Stimulated activated CD4-positive, alpha-beta T cell treated with anti-CD3 and anti-CD28 coated beads, Interleukin-12 subunit alpha, Interleukin-12 subunit beta, amount 100 ng/mL, for 24 hours (primary cell): ENCODE measurements around the gene NUDT14.

Experiments used
- DNase-seq, 2 experiments: peaks; one replicate each; pipeline ENCODE4 v3.0.0-alpha.2; 2020; ENCODE audit warnings: low read depth in 2 of 2

The NUDT14 gene

DNA sequence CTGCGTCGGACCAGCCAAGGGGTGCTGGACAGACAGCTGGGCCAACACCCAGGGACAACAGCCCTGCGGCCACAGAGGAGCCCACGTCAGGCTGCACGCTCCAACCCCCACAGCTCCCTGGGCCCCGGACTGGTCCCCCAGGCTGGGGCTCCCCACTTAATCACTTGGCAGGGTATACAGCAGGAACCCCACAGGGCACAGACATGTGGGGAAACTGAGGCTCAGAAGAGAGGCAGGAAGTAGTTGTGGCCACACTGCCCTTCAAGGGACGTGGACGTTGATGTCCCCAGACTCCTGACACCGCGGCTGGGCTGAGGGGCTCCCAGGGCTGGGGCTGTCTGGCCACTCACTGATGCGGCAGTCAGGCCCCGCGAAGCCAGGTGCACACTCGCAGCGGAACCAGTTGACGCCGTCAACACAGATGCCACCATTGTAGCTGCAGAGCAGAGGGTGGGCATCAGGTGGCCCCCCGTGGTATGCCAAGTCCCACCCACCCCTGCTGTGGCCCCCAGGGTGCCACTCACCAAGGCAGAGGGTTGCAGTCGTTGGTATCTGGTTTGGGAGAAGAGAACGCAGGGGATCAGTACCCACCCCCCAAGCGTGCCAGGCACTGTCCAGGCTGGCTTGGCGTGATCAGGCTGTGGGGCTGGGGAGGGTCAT is 34.0 kb downstream of the NUDT14 start:
- DNase-seq, result no peak

- DNase-seq, result no peak
These were observed 34.7 kb downstream of the NUDT14 start for GRCh38 chr14:105146181-105146975.

- DNase-seq, result no peak
These were observed 35.5 kb downstream of the NUDT14 start for GRCh38 chr14:105145381-105146180.

DNA sequence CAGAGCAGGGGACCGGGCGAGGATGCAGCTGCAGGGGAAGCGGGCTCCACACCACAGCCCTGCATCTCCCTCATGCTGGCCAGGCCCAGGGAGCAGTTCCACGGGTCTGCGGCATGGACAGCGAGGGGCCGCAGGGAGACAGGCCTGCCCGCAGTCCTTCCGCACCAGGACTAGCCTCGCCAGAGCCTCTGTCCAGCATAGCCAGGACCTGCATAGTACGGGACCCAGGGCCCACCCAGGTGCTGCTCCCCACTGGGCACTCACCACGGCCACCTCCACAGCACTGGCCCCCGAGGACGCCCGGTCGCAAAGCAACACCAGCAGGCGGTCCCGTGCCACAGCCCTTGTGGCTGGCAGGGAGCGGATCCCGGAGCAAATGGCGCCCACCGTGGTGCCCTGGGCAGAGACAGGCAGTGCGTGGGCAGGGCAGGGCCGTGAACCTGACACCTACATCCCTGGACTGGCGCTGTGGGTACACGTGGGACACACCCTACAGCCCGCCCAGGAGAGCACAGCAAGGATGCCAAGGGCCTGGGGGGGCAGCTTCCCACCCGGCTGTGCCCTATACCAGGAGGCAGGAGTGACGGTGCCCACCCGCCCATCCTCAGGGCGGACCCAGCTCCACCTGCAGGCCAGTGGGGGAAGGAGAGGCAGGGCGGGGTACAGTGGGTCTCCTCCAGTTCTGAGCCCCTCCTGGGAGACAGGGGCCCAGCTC is 36.3 kb downstream of the NUDT14 start:
- DNase-seq, result no peak

GRCh38 chr14:105144026-105144665 is 37.0 kb downstream of the NUDT14 start:
- DNase-seq, result no peak

GRCh38 chr14:105143451-105144025 is 37.6 kb downstream of the NUDT14 start:
- no peak for DNase-seq

DNA sequence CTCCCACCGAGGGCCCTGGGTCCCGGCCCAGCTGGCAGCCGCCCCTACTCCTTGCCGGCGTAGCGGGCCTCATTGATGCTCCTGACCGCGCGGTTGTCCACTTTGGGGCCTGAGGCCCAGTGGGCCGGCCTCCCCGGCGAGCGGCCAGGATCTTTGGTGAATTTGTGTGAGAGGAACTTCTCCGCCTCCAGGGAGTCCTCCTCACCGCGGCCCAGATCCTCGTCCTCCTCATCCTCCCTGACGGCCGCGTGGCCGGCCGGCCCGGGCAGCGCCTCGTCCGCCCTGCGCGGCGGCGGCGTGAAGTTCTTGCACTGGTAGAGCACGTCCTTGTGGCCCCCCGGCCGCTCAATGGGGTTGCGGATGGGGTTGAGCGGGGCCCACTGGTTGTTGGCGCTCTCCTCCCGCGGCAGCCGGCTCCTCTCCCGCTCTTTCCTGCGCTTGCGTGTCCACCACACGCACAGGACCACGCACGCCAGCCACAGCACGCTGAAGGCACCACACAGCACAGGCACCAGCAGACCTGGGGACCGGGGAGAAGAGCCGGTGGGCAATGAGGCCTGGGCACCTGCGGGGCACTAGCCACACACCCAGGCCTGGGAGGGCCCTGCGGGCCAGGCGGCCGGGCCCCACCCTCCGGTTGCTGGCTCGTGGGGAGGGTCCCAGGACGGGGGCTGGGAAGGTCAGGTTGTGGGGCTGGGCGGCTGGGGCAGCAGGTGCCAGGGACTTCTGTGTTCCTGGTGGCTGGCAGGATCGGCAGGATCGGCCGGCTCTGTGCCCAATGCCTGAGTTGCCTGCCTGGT is 38.3 kb downstream of the NUDT14 start:
- no peak for DNase-seq

- DNase-seq, result no peak
These were observed 39.4 kb downstream of the NUDT14 start for GRCh38 chr14:105141486-105142281.

GRCh38 chr14:105141026-105141425 is 40.1 kb downstream of the NUDT14 start:
- DNase-seq, result no peak

GRCh38 chr14:105140581-105140980 is 40.5 kb downstream of the NUDT14 start:
- no peak for DNase-seq

DNA sequence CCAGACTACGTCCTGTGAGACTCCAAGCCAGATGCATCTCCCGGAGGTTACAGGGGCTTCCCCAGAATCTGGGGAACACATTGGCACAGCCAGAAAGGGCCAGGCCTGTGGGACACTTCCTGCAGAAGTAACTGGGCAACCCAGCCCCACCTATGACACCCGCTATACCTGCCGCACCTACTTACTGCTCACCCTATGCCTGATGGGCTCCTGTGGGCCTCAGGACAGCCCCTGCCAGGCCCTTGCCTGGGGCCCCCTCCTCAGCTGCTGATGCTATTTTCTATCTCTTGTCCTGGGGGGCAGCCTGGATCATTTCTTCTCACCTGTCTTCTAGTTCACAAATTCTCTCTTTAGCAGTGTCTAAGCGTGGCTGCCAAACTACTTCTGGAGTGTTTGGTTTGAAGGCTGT is 41.3 kb downstream of the NUDT14 start:
- no peak for DNase-seq

DNA sequence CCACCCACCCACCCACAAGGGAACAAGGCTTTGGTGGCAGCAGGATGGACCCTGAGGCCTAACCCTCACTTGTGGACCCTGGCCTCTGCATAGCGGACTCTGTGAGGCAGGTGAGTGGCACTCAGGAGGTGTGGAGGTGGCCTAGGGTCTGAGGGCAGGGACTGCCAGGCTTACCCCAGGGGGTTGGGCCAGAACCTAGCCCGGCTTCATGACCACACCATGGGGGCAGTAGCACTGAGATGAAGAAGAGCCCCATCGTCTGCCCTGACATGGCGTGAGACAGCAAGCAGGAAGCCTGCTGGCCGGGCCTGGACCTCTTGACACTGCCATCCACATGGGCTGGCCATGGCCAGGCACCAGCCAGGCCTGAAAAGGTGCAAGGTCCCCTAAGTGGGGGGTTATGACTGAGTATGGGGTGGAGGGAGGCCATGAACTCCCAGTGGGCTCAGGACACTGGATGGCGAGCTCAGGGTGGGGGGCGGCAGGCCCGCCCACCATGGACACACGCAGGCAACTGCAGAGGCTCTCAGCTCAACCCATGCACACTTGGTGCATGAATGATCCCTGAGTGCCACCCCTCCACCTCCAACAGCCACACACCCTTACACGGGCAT is 41.8 kb downstream of the NUDT14 start:
- DNase-seq, result no peak

- no peak for DNase-seq
These were observed 42.5 kb downstream of the NUDT14 start for GRCh38 chr14:105138551-105139111.

GRCh38 chr14:105138021-105138541 is 43.0 kb downstream of the NUDT14 start:
- DNase-seq, result no peak

GRCh38 chr14:105137481-105138020 is 43.6 kb downstream of the NUDT14 start:
- no peak for DNase-seq

DNA sequence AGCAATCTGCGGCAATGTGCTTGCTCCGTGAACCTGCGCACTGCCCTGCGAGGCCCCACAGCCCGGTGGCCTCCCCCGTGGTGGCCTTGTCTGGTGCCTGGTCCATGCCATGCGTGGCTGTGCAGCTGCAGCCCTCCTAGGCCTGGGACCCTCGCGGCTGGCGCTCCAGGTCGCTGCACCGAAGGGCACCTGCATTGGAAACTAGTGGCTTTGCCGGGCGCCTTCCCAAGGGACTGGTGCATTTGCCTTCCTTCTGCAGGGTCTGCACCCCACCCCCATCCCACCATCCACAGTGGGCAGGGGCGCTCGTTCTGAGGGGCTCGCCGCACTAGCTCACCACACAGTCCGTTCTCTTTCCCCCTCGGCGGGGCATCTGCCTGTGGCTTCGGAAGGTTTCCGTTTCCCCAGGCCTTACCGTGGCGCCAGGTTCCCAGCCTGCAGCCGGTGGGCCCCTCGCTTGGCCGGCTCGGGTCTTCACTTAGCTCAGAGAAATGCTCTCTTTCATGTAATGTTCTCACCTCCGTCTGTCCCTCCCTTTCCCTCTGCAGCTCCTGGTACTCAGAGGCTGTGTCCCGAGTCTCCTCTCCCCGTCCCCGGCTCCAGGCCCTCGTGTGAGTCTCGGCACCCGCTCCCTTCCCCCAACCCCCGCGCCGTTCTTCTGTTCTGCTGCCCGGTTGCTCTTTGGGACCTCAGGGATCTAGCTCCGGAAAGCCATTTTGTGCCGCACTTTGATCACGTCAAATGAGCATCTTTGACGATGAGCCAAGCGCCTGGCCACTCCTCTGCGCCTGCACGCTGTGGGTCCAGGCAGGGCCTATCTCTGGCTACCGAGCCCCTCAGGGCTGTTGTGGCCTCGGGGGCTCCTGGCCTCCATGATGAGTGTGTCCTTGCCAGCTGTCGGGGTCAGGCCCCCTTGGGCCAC is 44.5 kb downstream of the NUDT14 start:
- no peak for DNase-seq
